Activated naive CD4-positive, alpha-beta T cell treated with anti-CD3 and anti-CD28 coated beads for 36 hours (primary cell): Measurements from ENCODE around the gene SEPTIN3. TPM values are rescaled to one million over a fixed set of nuclear protein-coding genes. Genes with fewer than 3 reads are reported as not detected.
"Not testable (repeated sequence)": the region's sequence is repeated elsewhere in the genome, so short reads cannot be mapped to it uniquely, and the experiment has no call there.

Source experiments
- CTCF ChIA-PET: fragments of 350-600 bp; sonication (Branson Sonifier 250); formaldehyde crosslinking; loops from one replicate; lab custom pipeline; 2021; ENCODE audit warnings: antibody characterized with exemption; lab: Charles Lee
- DNase-seq: peaks from one replicate; pipeline ENCODE4 v3.0.0-alpha.2; 2020
- H3K27ac Mint-ChIP-seq: one replicate; pipeline ENCODE4 v1.8.0; 2021; ENCODE audit warnings: mild to moderate bottlenecking, mixed read lengths
- H3K27me3 Mint-ChIP-seq: one replicate; pipeline ENCODE4 v1.8.0; 2021; ENCODE audit warnings: low read depth, mixed read lengths
- H3K36me3 Mint-ChIP-seq: one replicate; pipeline ENCODE4 v1.8.0; 2021; ENCODE audit warnings: low read depth, mixed read lengths
- H3K4me1 Mint-ChIP-seq: one replicate; pipeline ENCODE4 v1.8.0; 2021; ENCODE audit warnings: low read depth, mixed read lengths
- H3K4me3 Mint-ChIP-seq: one replicate; pipeline ENCODE4 v1.8.0; 2021; ENCODE audit warnings: mild to moderate bottlenecking, moderate library complexity, mixed read lengths
- H3K9me3 Mint-ChIP-seq: one replicate; pipeline ENCODE4 v1.8.0; 2021; ENCODE audit warnings: mixed read lengths
- intact Hi-C: fragments of 100-400 bp; cut with micrococcal nuclease; formaldehyde crosslinking; loops from one replicate; pipeline ENCODE4 v1.15.1; 2023
- total RNA-seq, 2 experiments: library from RNA; stranded (reverse); gene quantifications; one replicate each; pipeline ENCODE4 v1.2.3, GENCODE V29; 2021

SEPTIN3 gene
- total RNA-seq, 2 experiments from 2014 or later, result 1.0 to 1.5 TPM

GRCh38 chr22:41947424-41948080 lies 21.7 kb upstream of the SEPTIN3 start:
- Mint-ChIP-seq H3K27ac (peak overlapping the region; percentile 87), H3K4me1 (peaks cover 55% of the 10 kb centered on the region), H3K36me3 (peaks cover 37% of the 10 kb centered on the region), H3K4me3 (peak overlapping the region; percentile 95), H3K9me3 (no peaks in the 10 kb centered on the region), H3K27me3 (no peaks in the 10 kb centered on the region)
- intact Hi-C loops, result loop anchor here (2.0 to 10.0 kb wide), 2 partner anchors 131 to 503 kb away; partner anchors contain the start of genes SMDT1 and TOB2
- DNase-seq, result no peak
- CTCF ChIA-PET, result interaction anchor here (0.7 to 1.8 kb wide), 6 partner anchors 9 to 250 kb away, joined by 3 to 8 read pairs (median 4); partner anchors contain the start of gene CCDC134

GRCh38 chr22:41948142-41948541 lies 21.1 kb upstream of the SEPTIN3 start:
- Mint-ChIP-seq H3K4me3 (peak overlapping the region; percentile 95), H3K36me3 (peaks cover 31% of the 10 kb centered on the region), H3K4me1 (peaks cover 49% of the 10 kb centered on the region), H3K27me3 (no peaks in the 10 kb centered on the region), H3K27ac (no peak overlapping the region), H3K9me3 (no peaks in the 10 kb centered on the region)
- DNase-seq, result no peak
- intact Hi-C loops, result loop anchor here (10.0 kb wide), 1 partner anchor 503 kb away; the partner anchor contains the start of gene TOB2
- CTCF ChIA-PET, result interaction anchor here (1.1 to 1.8 kb wide), 3 partner anchors 8 to 16 kb away, joined by 4 to 8 read pairs (median 6); no protein-coding TSS in a partner anchor

- not testable (repeated sequence) for H3K27me3 Mint-ChIP-seq, H3K27ac Mint-ChIP-seq, DNase-seq, H3K9me3 Mint-ChIP-seq
- H3K4me3 Mint-ChIP-seq, result peak overlapping the region; percentile 95
- CTCF ChIA-PET, result interaction anchor here (0.7 to 1.4 kb wide), 4 partner anchors 8 to 126 kb away, joined by 3 to 6 read pairs (median 4); no protein-coding TSS in a partner anchor
- H3K4me1 Mint-ChIP-seq, result peaks cover 42% of the 10 kb centered on the region
- H3K36me3 Mint-ChIP-seq, result peaks cover 24% of the 10 kb centered on the region
- intact Hi-C loops, result loop anchor here (10.0 kb wide), 1 partner anchor 504 kb away; the partner anchor contains the start of gene TOB2
Measured at GRCh38 chr22:41948928-41949296, 20.3 kb upstream of the SEPTIN3 start.

GRCh38 chr22:41949297-41949965 lies 19.8 kb upstream of the SEPTIN3 start:
- H3K4me3 Mint-ChIP-seq, result peak overlapping the region; percentile 5
- H3K27me3 Mint-ChIP-seq, result no peaks in the 10 kb centered on the region
- no peak overlapping the region for H3K27ac Mint-ChIP-seq
- peaks cover 38% of the 10 kb centered on the region for H3K4me1 Mint-ChIP-seq
- H3K9me3 Mint-ChIP-seq, result no peaks in the 10 kb centered on the region
- H3K36me3 Mint-ChIP-seq, result peaks cover 20% of the 10 kb centered on the region
- CTCF ChIA-PET, result interaction anchor here (0.7 to 1.4 kb wide), 6 partner anchors 8 to 142 kb away, joined by 3 to 6 read pairs (median 3); no protein-coding TSS in a partner anchor
- no peak for DNase-seq
- intact Hi-C loops, result loop anchor here (10.0 kb wide), 1 partner anchor 505 kb away; the partner anchor contains the start of gene TOB2

- intact Hi-C loops, result no loop called here
- Mint-ChIP-seq H3K9me3 (no peaks in the 10 kb centered on the region), H3K27ac (no peak within 1 kb of the TSS), H3K4me3 (no peak within 1 kb of the TSS), H3K4me1 (peaks cover 25% of the 10 kb centered on the region), H3K27me3 (no peaks in the 10 kb centered on the region), H3K36me3 (peaks cover 2% of the 10 kb centered on the region)
- CTCF ChIA-PET, result no interaction called here
- no peak for DNase-seq
Measured at GRCh38 chr22:41951898-41952474, 17.3 kb upstream of the SEPTIN3 start, which contains the start of gene SMIM45. TSS of gene SMIM45 (plus strand) at chr22:41952150.

- Mint-ChIP-seq H3K27me3 (no peaks in the 10 kb centered on the region), H3K4me3 (no peak overlapping the region), H3K9me3 (no peaks in the 10 kb centered on the region), H3K27ac (no peak overlapping the region), H3K36me3 (peaks cover under 1% of the 10 kb centered on the region), H3K4me1 (peaks cover 23% of the 10 kb centered on the region)
- CTCF ChIA-PET, result no interaction called here
- DNase-seq, result no peak
- intact Hi-C loops, result no loop called here
Measured at GRCh38 chr22:41952713-41953112, 16.5 kb upstream of the SEPTIN3 start.

- no peaks in the 10 kb centered on the region for H3K27me3 Mint-ChIP-seq
- CTCF ChIA-PET, result interaction anchor here (0.8 to 1.1 kb wide), 3 partner anchors 36 to 211 kb away, joined by 3 to 5 read pairs (median 3); no protein-coding TSS in a partner anchor
- no peak for DNase-seq
- no peak overlapping the region for H3K4me3 Mint-ChIP-seq
- intact Hi-C loops, result loop anchor here (1.0 kb wide), 2 partner anchors 136 to 261 kb away; no protein-coding TSS in a partner anchor
- H3K4me1 Mint-ChIP-seq, result peaks cover 4% of the 10 kb centered on the region
- no peak overlapping the region for H3K27ac Mint-ChIP-seq
- H3K9me3 Mint-ChIP-seq, result no peaks in the 10 kb centered on the region
- H3K36me3 Mint-ChIP-seq, result no peaks in the 10 kb centered on the region
Measured at GRCh38 chr22:41957941-41958556, 11.2 kb upstream of the SEPTIN3 start.

GRCh38 chr22:41963453-41964111 lies 5.7 kb upstream of the SEPTIN3 start:
- Mint-ChIP-seq H3K4me3 (no peak overlapping the region), H3K9me3 (no peaks in the 10 kb centered on the region), H3K27me3 (no peaks in the 10 kb centered on the region), H3K27ac (no peak overlapping the region), H3K4me1 (peaks cover 2% of the 10 kb centered on the region), H3K36me3 (no peaks in the 10 kb centered on the region)
- DNase-seq, result no peak
- intact Hi-C loops, result no loop called here
- CTCF ChIA-PET, result interaction anchor here (1.5 kb wide), 1 partner anchor 16 kb away, joined by 4 read pairs; no protein-coding TSS in a partner anchor

- intact Hi-C loops, result no loop called here
- DNase-seq, result no peak
- H3K27ac Mint-ChIP-seq, result no peak overlapping the region
- CTCF ChIA-PET, result interaction anchor here (0.5 to 3.4 kb wide), 3 partner anchors 16 to 186 kb away, joined by 3 to 16 read pairs (median 4); partner anchors contain the start of gene PHETA2
- no peaks in the 10 kb centered on the region for H3K36me3 Mint-ChIP-seq
- peaks cover 2% of the 10 kb centered on the region for H3K4me1 Mint-ChIP-seq
- H3K9me3 Mint-ChIP-seq, result no peaks in the 10 kb centered on the region
- H3K4me3 Mint-ChIP-seq, result no peak overlapping the region
- no peaks in the 10 kb centered on the region for H3K27me3 Mint-ChIP-seq
Measured at GRCh38 chr22:41964112-41964491, 5.1 kb upstream of the SEPTIN3 start.

GRCh38 chr22:41966225-41966606 lies 3.0 kb upstream of the SEPTIN3 start:
- no peak for DNase-seq
- Mint-ChIP-seq H3K27ac (no peak overlapping the region), H3K27me3 (no peaks in the 10 kb centered on the region), H3K4me1 (peaks cover 2% of the 10 kb centered on the region), H3K4me3 (no peak overlapping the region), H3K9me3 (no peaks in the 10 kb centered on the region), H3K36me3 (no peaks in the 10 kb centered on the region)
- intact Hi-C loops, result loop anchor here (1.0 to 5.0 kb wide), 5 partner anchors 108 to 479 kb away; partner anchors contain the start of genes NDUFA6 and PHETA2
- CTCF ChIA-PET, result interaction anchor here (0.6 to 3.4 kb wide), 13 partner anchors 9 to 877 kb away, joined by 3 to 16 read pairs (median 3); partner anchors contain the start of genes MEI1, NDUFA6, PHETA2 and WBP2NL
